Measurements from ENCODE around the gene INPP5D.

DNA sequence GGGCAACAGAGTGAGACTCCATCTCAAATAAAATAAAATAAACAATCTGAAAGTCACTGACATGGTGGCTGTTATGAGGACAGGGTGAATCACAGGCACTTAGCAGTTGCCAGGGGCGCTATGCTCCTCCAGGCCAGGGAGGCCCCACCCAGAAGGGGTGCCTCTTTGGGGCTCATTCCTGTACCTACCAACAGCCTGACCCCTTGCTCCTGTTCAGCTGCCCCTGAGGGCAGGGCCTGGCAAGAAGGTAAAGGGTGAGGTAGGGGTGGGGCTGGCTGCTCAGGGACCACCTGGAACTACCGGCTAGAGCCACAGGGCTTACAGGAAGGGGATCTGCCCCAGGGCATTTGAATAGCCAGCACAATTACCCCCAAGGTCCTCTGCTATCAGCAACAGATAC is 60.3 kb downstream of the INPP5D start:
- no peak for TF ChIP-seq POLR2A (IDR thresholded peaks at IDR 0.05)
- TF ChIP-seq, protein P1, sequence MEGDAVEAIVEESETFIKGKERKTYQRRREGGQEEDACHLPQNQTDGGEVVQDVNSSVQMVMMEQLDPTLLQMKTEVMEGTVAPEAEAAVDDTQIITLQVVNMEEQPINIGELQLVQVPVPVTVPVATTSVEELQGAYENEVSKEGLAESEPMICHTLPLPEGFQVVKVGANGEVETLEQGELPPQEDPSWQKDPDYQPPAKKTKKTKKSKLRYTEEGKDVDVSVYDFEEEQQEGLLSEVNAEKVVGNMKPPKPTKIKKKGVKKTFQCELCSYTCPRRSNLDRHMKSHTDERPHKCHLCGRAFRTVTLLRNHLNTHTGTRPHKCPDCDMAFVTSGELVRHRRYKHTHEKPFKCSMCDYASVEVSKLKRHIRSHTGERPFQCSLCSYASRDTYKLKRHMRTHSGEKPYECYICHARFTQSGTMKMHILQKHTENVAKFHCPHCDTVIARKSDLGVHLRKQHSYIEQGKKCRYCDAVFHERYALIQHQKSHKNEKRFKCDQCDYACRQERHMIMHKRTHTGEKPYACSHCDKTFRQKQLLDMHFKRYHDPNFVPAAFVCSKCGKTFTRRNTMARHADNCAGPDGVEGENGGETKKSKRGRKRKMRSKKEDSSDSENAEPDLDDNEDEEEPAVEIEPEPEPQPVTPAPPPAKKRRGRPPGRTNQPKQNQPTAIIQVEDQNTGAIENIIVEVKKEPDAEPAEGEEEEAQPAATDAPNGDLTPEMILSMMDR (IDR thresholded peaks at IDR 0.05): no peak
